Astrocyte of the cerebellum (primary cell): ENCODE measurements around the gene WIPF1.

ENCODE experiments used
- DNase-seq: peaks from one replicate; pipeline ENCODE4 v3.0.0-alpha.2; 2011; ENCODE audit warnings: low read depth
- H3K4me3 ChIP-seq: 2 replicates; pipeline ENCODE4 v1.5.1; 2011; ENCODE audit warnings: mild to moderate bottlenecking, low read depth, low read length, moderate library complexity
- in situ Hi-C: cut with HindIII; loops from 2 replicates; pipeline ENCODE4 v1.10.0; 2017; ENCODE audit warnings: low sequenced_read_pairs
- TF ChIP-seq, protein P1 (sequence below): IDR thresholded peaks from 2 replicates; pipeline ENCODE4 v1.5.1; 2012; ENCODE audit warnings: low read length, low read depth, moderate library complexity, mild to moderate bottlenecking; ENCODE audit errors: missing control alignments

Gene WIPF1

DNA sequence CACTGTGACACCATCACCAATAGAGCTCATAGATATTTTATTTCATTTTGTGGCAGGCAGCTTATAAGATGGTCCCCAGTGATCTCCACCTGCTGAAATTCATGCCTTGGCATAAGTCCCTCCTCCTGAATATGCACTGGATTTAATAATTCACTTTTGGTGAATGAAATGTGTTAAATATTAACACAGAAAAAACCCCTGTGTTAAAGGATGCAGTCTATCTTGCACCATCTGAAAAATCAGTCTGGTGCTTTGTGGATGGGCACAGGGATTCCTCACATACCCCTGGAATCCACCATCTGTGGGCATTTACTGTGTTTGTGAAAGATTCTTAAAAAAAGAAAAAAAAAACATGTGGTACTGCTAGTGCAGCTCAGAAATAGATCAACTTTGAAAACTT lies 26.1 kb upstream of the WIPF1 start:
- H3K4me3 ChIP-seq: no peak overlapping the region
- in situ Hi-C loops: no loop called here
- DNase-seq: no peak
- TF ChIP-seq, protein P1, sequence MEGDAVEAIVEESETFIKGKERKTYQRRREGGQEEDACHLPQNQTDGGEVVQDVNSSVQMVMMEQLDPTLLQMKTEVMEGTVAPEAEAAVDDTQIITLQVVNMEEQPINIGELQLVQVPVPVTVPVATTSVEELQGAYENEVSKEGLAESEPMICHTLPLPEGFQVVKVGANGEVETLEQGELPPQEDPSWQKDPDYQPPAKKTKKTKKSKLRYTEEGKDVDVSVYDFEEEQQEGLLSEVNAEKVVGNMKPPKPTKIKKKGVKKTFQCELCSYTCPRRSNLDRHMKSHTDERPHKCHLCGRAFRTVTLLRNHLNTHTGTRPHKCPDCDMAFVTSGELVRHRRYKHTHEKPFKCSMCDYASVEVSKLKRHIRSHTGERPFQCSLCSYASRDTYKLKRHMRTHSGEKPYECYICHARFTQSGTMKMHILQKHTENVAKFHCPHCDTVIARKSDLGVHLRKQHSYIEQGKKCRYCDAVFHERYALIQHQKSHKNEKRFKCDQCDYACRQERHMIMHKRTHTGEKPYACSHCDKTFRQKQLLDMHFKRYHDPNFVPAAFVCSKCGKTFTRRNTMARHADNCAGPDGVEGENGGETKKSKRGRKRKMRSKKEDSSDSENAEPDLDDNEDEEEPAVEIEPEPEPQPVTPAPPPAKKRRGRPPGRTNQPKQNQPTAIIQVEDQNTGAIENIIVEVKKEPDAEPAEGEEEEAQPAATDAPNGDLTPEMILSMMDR: no peak

DNA sequence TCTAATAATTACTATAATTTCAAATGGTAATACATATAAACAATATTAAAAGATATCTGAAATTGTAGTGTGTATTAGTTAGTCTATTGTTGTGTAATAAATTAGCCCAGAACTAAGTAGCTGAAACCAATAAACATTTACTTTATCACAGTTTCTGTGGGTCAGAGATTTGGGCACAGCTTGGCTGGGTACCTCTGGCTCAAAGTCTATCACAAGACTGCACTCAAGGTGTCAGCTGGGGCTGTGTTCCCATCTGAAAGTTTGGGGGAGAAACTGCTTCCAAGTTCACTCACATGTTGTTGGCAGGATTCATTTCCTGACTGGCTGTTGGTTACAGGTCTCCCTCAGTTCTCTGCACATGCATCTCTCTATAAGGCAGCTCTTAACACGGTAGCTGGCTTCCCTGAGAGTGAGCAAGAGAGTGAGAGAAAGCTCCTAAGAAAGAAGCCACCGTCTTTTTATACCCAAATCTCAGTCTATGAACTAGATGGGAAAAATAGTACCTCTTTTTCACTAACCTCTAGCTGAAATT lies 25.6 kb upstream of the WIPF1 start:
- in situ Hi-C loops: no loop called here
- H3K4me3 ChIP-seq: no peak overlapping the region
- TF ChIP-seq, protein P1: no peak
- no peak for DNase-seq

DNA sequence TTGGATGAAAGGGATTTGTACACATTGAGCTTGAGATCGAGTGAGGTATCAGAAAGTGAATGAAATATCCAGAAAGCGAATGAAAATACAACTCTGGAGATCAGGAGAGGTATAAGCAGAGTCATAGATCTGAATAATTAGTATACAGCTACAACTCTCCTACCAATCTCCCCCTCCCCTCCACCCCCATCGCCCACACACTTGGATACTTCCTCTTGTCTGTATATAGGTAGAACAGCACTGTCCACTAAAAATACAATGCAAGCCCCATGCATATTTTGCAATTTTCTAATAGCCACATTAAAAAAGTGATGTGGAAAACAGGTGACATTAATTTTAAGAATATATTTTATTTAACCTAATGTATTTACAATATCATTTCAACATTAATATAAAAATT lies 23.7 kb upstream of the WIPF1 start:
- in situ Hi-C loops: no loop called here
- DNase-seq: no peak
- H3K4me3 ChIP-seq: no peak overlapping the region
- TF ChIP-seq, protein P1: no peak

DNA sequence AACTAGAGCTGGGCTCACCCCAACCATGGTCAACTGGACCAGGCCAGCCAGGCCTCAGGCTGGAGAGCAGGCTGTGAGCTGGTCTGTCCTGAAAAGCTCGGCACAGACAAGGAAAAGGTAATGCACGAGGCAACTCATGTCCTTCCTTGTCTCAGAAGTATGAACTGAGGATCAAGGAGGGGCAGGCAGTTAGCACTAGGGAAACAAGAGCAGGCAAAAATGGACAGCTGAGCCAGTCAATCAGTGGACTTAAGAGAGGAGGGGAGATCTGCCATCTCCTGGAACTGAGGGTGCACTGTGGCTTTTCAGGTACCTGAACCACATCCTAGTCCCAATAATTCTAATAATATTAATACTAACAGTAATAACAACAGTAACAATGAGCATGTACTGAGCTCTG lies 20.6 kb upstream of the WIPF1 start:
- H3K4me3 ChIP-seq: no peak overlapping the region
- TF ChIP-seq, protein P1: no peak
- DNase-seq: no peak
- in situ Hi-C loops: no loop called here

DNA sequence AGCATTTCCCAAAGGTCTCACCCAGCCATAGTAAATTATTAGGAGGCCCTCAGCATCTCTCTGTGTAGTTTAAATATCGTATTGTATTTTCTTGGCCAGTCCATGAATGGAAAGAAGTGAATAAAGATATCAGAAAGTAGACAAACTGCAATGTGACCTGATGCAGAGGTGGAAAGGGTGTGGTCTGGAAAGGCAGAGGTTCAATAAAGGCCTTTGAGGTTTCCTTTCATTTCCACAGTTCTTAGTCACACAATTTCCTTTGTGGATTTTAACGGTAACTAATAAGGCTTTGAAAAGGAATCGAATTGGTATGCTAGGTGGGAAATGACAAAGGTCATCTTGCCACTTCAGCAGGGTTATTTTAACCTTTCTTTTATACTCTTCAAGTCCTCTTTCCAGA lies 20.1 kb upstream of the WIPF1 start:
- DNase-seq: no peak
- in situ Hi-C loops: no loop called here
- H3K4me3 ChIP-seq: no peak overlapping the region
- TF ChIP-seq, protein P1: no peak

DNA sequence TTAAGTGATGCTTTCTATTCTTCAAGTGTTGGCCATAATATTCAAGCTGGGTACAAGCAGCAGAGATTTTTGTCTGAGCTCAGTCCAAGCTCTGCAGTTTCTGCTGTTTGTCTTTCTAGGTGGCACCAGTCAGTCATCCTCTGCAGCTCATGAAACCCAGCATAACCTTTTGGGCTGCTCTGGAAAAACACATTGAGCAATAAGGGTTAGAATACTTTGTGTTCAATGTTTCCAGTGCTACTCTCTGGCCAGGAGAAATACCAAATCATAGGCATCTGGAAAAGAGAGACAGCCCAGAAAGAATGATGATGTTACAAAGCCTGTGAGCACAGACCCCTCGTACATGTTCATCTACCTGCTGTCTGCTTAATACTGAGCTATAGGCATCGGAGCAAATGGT lies 19.5 kb upstream of the WIPF1 start:
- TF ChIP-seq, protein P1: no peak
- in situ Hi-C loops: no loop called here
- no peak overlapping the region for H3K4me3 ChIP-seq
- no peak for DNase-seq

DNA sequence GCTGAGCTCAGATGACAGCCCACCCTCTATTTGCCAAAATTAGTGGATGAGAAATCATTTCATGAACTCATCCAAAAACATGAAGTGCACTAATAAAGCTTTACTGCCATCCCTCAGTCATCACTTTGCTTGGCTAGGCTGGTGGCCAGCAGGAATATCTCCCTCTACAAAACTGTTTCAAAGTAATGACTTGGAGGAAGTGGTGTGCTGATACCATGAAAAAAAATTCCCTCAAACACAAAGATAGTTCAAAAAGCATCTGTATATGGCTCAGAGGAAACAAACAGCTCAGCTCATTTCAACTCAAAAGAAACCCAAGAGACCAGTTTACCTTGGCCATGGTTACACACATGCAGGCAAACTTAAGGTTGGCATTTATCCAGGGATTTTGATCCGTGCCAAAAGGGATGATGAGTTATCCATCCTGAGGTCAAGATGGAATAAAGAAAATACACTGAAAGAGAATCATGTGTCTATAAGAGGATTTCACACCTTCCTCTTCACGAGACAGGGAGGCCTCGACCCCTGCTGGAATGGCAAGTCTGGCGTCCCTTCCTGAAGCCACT lies 18.4 kb upstream of the WIPF1 start:
- no peak overlapping the region for H3K4me3 ChIP-seq
- TF ChIP-seq, protein P1: no peak
- in situ Hi-C loops: no loop called here
- no peak for DNase-seq
